Tibial artery (tissue), 4 donors: ENCODE results near the gene EPSTI1.
A peak's percentile ranks its signal among the peaks of the same experiment; 100 is the strongest.

Experiments used
- DNase-seq, 2 donors: peaks; one replicate each; pipeline ENCODE4 v3.0.0-alpha.2; 2019
- H3K27ac ChIP-seq, 2 donors: fragments of 200-600 bp; sonication (generic) in 1 of 2; 1 replicate in 1 of 2; 2 replicates in 1 of 2; pipeline ENCODE4 v1.5.1; 2018 to 2019; ENCODE audit warnings: mild to moderate bottlenecking in 1 of 2
- H3K27me3 ChIP-seq, 2 donors: fragments of 200-600 bp; sonication (generic) in 1 of 2; one replicate each; pipeline versions ENCODE4 v1.5.1 to v1.6.0; 2016 to 2019
- H3K36me3 ChIP-seq, 3 donors: fragments of 200-600 bp; sonication (generic) in 2 of 3; one replicate each; pipeline ENCODE4 v1.5.1; 2016 to 2019; ENCODE audit warnings: mild to moderate bottlenecking in 2 of 3
- H3K4me1 ChIP-seq, 4 donors: fragments of 200-600 bp; sonication (generic) in 2 of 4; 1 replicate in 3 of 4; 2 replicates in 1 of 4; pipeline ENCODE4 v1.5.1; 2016 to 2019
- H3K4me3 ChIP-seq, 2 donors: fragments of 200-600 bp; sonication (generic) in 1 of 2; 1 replicate in 1 of 2; 2 replicates in 1 of 2; pipeline ENCODE4 v1.5.1; 2018 to 2019; ENCODE audit warnings: mild to moderate bottlenecking in 2 of 2
- H3K9me3 ChIP-seq, 3 donors: fragments of 200-600 bp; sonication (generic) in 1 of 3; one replicate each; pipeline ENCODE4 v1.5.1; 2016 to 2019
- intact Hi-C: fragments of 100-400 bp; cut with DNase I; formaldehyde crosslinking; loops from one replicate; pipeline ENCODE4 v1.15.0; 2023; ENCODE audit warnings: low total_unique reads
- TF ChIP-seq, protein P1 (sequence below), 2 experiments: fragments of 200-600 bp in 1 of 2; fragments of 450-650 bp in 1 of 2; IDR thresholded peaks; one replicate each; pipeline ENCODE4 v1.5.1; 2017 to 2019; ENCODE audit warnings: antibody characterized with exemption in 2 of 2, mild to moderate bottlenecking in 1 of 2, moderate library complexity in 1 of 2

EPSTI1 gene

DNA sequence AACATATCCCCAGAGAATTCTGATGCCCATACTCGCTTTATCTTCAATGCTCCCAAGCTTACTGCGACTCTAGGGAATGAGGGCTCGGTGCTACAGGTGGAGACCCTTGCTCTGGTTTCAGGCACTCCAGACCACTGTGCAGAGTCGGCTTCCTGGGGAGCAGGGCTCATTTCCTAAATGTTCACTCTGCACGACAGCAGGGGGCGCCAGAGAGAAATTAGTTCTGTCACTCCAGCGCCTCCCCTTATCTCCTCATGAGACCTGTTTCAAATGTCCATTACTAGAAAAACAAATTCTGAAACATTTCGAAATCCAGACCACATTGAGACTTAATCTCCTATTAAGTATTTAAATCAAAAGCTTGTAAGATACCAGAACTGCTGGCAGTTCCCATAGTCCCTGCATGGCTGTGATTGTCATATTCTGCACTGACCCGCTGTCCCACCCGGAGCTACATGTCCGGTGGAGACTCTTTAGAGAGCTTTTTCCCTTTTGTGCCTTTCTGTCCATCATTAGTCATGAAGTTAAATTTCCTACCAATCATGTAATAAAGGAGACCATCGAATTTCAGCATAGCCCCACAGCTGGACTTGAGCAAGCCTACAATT, 22.4 kb downstream of the EPSTI1 start:
- Histone ChIP-seq H3K9me3 (no peaks in the 10 kb centered on the region), H3K36me3 (no peaks in the 10 kb centered on the region), H3K4me1 (peaks cover 0 to 3% (median 0%) of the 10 kb centered on the region in 4 donors), H3K27ac (no peak overlapping the region), H3K27me3 (no peaks in the 10 kb centered on the region), H3K4me3 (no peak overlapping the region)
- intact Hi-C loops = loop anchor here (10.0 kb wide), 1 partner anchor 835 kb away; no protein-coding TSS in a partner anchor
- DNase-seq = peak; percentile 75 to 81
- TF ChIP-seq, protein P1, sequence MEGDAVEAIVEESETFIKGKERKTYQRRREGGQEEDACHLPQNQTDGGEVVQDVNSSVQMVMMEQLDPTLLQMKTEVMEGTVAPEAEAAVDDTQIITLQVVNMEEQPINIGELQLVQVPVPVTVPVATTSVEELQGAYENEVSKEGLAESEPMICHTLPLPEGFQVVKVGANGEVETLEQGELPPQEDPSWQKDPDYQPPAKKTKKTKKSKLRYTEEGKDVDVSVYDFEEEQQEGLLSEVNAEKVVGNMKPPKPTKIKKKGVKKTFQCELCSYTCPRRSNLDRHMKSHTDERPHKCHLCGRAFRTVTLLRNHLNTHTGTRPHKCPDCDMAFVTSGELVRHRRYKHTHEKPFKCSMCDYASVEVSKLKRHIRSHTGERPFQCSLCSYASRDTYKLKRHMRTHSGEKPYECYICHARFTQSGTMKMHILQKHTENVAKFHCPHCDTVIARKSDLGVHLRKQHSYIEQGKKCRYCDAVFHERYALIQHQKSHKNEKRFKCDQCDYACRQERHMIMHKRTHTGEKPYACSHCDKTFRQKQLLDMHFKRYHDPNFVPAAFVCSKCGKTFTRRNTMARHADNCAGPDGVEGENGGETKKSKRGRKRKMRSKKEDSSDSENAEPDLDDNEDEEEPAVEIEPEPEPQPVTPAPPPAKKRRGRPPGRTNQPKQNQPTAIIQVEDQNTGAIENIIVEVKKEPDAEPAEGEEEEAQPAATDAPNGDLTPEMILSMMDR (IDR thresholded peaks at IDR 0.05) = peak; percentile 66 to 68

DNA sequence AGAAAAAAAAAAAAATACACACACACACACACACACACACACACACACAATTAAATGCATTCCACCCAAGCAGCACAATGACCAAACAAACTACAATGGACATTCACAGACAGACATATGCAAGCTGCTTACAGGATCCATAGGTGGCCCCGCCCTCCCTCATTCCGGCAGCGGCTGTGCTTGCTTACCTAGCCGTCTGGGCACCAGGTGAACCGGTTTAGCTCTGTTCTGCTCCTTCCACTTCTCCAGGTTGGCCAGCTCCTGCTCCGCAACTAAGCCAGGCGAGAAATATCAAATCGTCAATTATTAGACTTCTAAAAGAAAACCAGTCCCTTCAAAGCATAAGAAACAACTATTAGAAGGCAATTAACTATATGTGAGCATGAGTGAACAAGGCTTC, 23.1 kb downstream of the EPSTI1 start:
- TF ChIP-seq, protein P1 (IDR thresholded peaks at IDR 0.05) = no peak
- Histone ChIP-seq H3K36me3 (no peaks in the 10 kb centered on the region), H3K27ac (no peak overlapping the region), H3K27me3 (no peaks in the 10 kb centered on the region), H3K4me1 (peaks cover 0 to 8% (median 0%) of the 10 kb centered on the region in 4 donors), H3K9me3 (no peaks in the 10 kb centered on the region), H3K4me3 (no peak overlapping the region)
- intact Hi-C loops = no loop called here
- DNase-seq = no peak

DNA sequence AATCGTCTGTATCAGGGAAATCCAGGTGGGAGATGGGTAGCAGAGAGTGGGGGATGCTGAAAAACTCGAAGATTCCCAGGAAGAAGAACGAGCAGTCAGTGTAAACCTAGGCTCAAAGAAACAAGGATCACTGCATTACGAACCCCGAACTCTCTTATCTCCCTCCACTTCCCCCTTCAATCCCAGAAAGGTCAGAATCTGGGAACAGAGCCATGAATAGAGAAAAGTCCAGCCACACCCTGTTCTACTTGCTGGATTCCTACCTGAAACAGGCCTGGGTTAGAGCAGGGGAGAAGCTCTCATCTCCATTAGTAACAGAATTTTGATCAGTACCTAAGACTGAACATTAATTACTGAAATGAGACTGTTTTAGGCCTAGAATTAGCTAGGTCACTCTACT, 24.4 kb downstream of the EPSTI1 start:
- H3K27me3 ChIP-seq = no peaks in the 10 kb centered on the region
- H3K4me1 ChIP-seq = peaks cover 0 to 8% (median 0%) of the 10 kb centered on the region in 4 donors
- intact Hi-C loops = no loop called here
- TF ChIP-seq, protein P1 (IDR thresholded peaks at IDR 0.05) = no peak
- no peaks in the 10 kb centered on the region for H3K9me3 ChIP-seq
- H3K4me3 ChIP-seq = no peak overlapping the region
- DNase-seq = no peak
- no peaks in the 10 kb centered on the region for H3K36me3 ChIP-seq
- H3K27ac ChIP-seq = no peak overlapping the region

GRCh38 chr13:42965281-42965680, 26.8 kb downstream of the EPSTI1 start:
- TF ChIP-seq, protein P1 (IDR thresholded peaks at IDR 0.05) = no peak
- intact Hi-C loops = no loop called here
- Histone ChIP-seq H3K27ac (no peak overlapping the region), H3K9me3 (no peaks in the 10 kb centered on the region), H3K27me3 (no peaks in the 10 kb centered on the region), H3K4me1 (peaks cover 0 to 8% (median 0%) of the 10 kb centered on the region in 4 donors), H3K4me3 (no peak overlapping the region), H3K36me3 (no peaks in the 10 kb centered on the region)
- no peak for DNase-seq

DNA sequence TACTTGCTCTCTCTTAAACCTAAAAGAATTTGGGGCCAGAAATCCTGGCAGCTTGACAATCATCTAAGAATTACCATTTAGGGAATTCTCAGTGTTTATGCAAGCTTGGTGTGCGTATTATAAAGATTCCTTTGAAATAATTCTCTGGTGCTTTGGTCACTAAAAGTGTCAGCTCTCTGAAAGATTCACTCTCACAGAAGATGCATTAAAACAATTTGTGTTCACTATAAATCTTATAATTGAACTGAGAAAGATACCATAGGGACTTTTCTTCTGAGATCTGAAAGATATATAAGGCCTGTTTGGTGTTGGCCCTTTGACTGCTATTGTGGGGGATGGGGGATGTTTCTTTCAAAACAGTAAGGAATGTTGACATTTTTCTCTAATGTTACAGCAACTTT, 27.3 kb downstream of the EPSTI1 start:
- no peaks in the 10 kb centered on the region for H3K36me3 ChIP-seq
- H3K9me3 ChIP-seq = no peaks in the 10 kb centered on the region
- DNase-seq = no peak
- intact Hi-C loops = no loop called here
- H3K4me1 ChIP-seq = peaks cover 0 to 8% (median 0%) of the 10 kb centered on the region in 4 donors
- H3K4me3 ChIP-seq = no peak overlapping the region
- TF ChIP-seq, protein P1 (IDR thresholded peaks at IDR 0.05) = no peak
- H3K27me3 ChIP-seq = no peaks in the 10 kb centered on the region
- H3K27ac ChIP-seq = no peak overlapping the region
